ENCODE results near the gene KCNK13.
A peak's percentile ranks its signal among the peaks of the same experiment; 100 is the strongest.

KCNK13 gene

GRCh38 chr14:90049390-90049789 lies 12.4 kb upstream of the KCNK13 start:
- H3K9me3 Mint-ChIP-seq, result no peaks in the 10 kb centered on the region
- peaks cover 6% of the 10 kb centered on the region for H3K36me3 Mint-ChIP-seq (ENCODE audit: low read depth)
- no peak overlapping the region for H3K4me3 Mint-ChIP-seq
- no peak overlapping the region for H3K27ac Mint-ChIP-seq
- H3K4me1 Mint-ChIP-seq (ENCODE audit: low read depth), result no peaks in the 10 kb centered on the region
- H3K27me3 Mint-ChIP-seq, result peaks cover 26% of the 10 kb centered on the region
- intact Hi-C loops (cut with micrococcal nuclease), result no loop called here

- intact Hi-C loops (cut with micrococcal nuclease), result no loop called here
- Mint-ChIP-seq H3K27ac (no peak overlapping the region), H3K27me3 (peaks cover 34% of the 10 kb centered on the region), H3K9me3 (no peaks in the 10 kb centered on the region), H3K36me3 (ENCODE audit: low read depth) (no peaks in the 10 kb centered on the region), H3K4me3 (no peak overlapping the region), H3K4me1 (ENCODE audit: low read depth) (no peaks in the 10 kb centered on the region)
These were observed 11.5 kb upstream of the KCNK13 start for GRCh38 chr14:90050271-90050670.

GRCh38 chr14:90053044-90053443 lies 8.8 kb upstream of the KCNK13 start:
- H3K9me3 Mint-ChIP-seq, result no peaks in the 10 kb centered on the region
- H3K4me1 Mint-ChIP-seq (ENCODE audit: low read depth), result peaks cover 6% of the 10 kb centered on the region
- peaks cover 52% of the 10 kb centered on the region for H3K27me3 Mint-ChIP-seq
- H3K27ac Mint-ChIP-seq, result no peak overlapping the region
- no peak overlapping the region for H3K4me3 Mint-ChIP-seq
- H3K36me3 Mint-ChIP-seq (ENCODE audit: low read depth), result no peaks in the 10 kb centered on the region
- intact Hi-C loops (cut with micrococcal nuclease), result no loop called here

- Mint-ChIP-seq H3K27ac (no peak overlapping the region), H3K4me3 (no peak overlapping the region), H3K27me3 (peaks cover 64% of the 10 kb centered on the region), H3K9me3 (no peaks in the 10 kb centered on the region), H3K36me3 (ENCODE audit: low read depth) (no peaks in the 10 kb centered on the region), H3K4me1 (ENCODE audit: low read depth) (peaks cover 18% of the 10 kb centered on the region)
- intact Hi-C loops (cut with micrococcal nuclease), result no loop called here
These were observed 7.0 kb upstream of the KCNK13 start for GRCh38 chr14:90054803-90055202.

GRCh38 chr14:90056826-90057225 lies 5.0 kb upstream of the KCNK13 start:
- H3K36me3 Mint-ChIP-seq (ENCODE audit: low read depth), result peaks cover 8% of the 10 kb centered on the region
- H3K4me3 Mint-ChIP-seq, result no peak overlapping the region
- peaks cover 66% of the 10 kb centered on the region for H3K27me3 Mint-ChIP-seq
- H3K9me3 Mint-ChIP-seq, result no peaks in the 10 kb centered on the region
- H3K4me1 Mint-ChIP-seq (ENCODE audit: low read depth), result peaks cover 22% of the 10 kb centered on the region
- H3K27ac Mint-ChIP-seq, result no peak overlapping the region
- intact Hi-C loops (cut with micrococcal nuclease), result no loop called here

- peaks cover 40% of the 10 kb centered on the region for H3K4me1 Mint-ChIP-seq (ENCODE audit: low read depth)
- intact Hi-C loops (cut with micrococcal nuclease), result no loop called here
- no peak overlapping the region for H3K4me3 Mint-ChIP-seq
These were observed 2.8 kb upstream of the KCNK13 start for GRCh38 chr14:90058876-90059458.

GRCh38 chr14:90060312-90060964 lies 1.4 kb upstream of the KCNK13 start:
- no peaks in the 10 kb centered on the region for H3K9me3 Mint-ChIP-seq
- intact Hi-C loops (cut with micrococcal nuclease), result loop anchor here (5.0 kb wide), 3 partner anchors 37 to 177 kb away; no protein-coding TSS in a partner anchor
- H3K27ac Mint-ChIP-seq, result no peak overlapping the region
- H3K4me3 Mint-ChIP-seq, result peak overlapping the region; percentile 76
- peaks cover 39% of the 10 kb centered on the region for H3K27me3 Mint-ChIP-seq
- H3K36me3 Mint-ChIP-seq (ENCODE audit: low read depth), result peaks cover 32% of the 10 kb centered on the region
- H3K4me1 Mint-ChIP-seq (ENCODE audit: low read depth), result peaks cover 54% of the 10 kb centered on the region

More at GRCh38 chr14:90058876-90059458, 2.8 kb upstream of the KCNK13 start:
- peaks cover 26% of the 10 kb centered on the region for H3K36me3 Mint-ChIP-seq (ENCODE audit: low read depth)
- H3K9me3 Mint-ChIP-seq, result no peaks in the 10 kb centered on the region
- no peak overlapping the region for H3K27ac Mint-ChIP-seq
- H3K27me3 Mint-ChIP-seq, result peaks cover 52% of the 10 kb centered on the region

- Mint-ChIP-seq H3K27ac (peak overlapping the region; percentile 86), H3K4me1 (ENCODE audit: low read depth) (peaks cover 57% of the 10 kb centered on the region), H3K36me3 (ENCODE audit: low read depth) (peaks cover 32% of the 10 kb centered on the region), H3K9me3 (no peaks in the 10 kb centered on the region), H3K4me3 (peak overlapping the region; percentile 76), H3K27me3 (peaks cover 36% of the 10 kb centered on the region)
- intact Hi-C loops (cut with micrococcal nuclease), result loop anchor here (5.0 kb wide), 3 partner anchors 36 to 176 kb away; no protein-coding TSS in a partner anchor
These were observed 669 bp upstream of the KCNK13 start for GRCh38 chr14:90060965-90061684.

- peak overlapping the region; percentile 92 for H3K4me3 Mint-ChIP-seq
- intact Hi-C loops (cut with micrococcal nuclease), result loop anchor here (5.0 kb wide), 3 partner anchors 35 to 175 kb away; no protein-coding TSS in a partner anchor
- H3K27me3 Mint-ChIP-seq, result peaks cover 31% of the 10 kb centered on the region
- H3K4me1 Mint-ChIP-seq (ENCODE audit: low read depth), result peaks cover 55% of the 10 kb centered on the region
- H3K27ac Mint-ChIP-seq, result peak overlapping the region; percentile 86
- no peaks in the 10 kb centered on the region for H3K9me3 Mint-ChIP-seq
- peaks cover 36% of the 10 kb centered on the region for H3K36me3 Mint-ChIP-seq (ENCODE audit: low read depth)
These were observed 467 bp downstream of the KCNK13 start for GRCh38 chr14:90062127-90062794.

- H3K4me1 Mint-ChIP-seq (ENCODE audit: low read depth), result peaks cover 62% of the 10 kb centered on the region
- H3K27ac Mint-ChIP-seq, result peak overlapping the region; percentile 86
- no peaks in the 10 kb centered on the region for H3K9me3 Mint-ChIP-seq
- intact Hi-C loops (cut with micrococcal nuclease), result loop anchor here (5.0 kb wide), 3 partner anchors 34 to 174 kb away; no protein-coding TSS in a partner anchor
- peak overlapping the region; percentile 92 for H3K4me3 Mint-ChIP-seq
- peaks cover 24% of the 10 kb centered on the region for H3K27me3 Mint-ChIP-seq
- peaks cover 43% of the 10 kb centered on the region for H3K36me3 Mint-ChIP-seq (ENCODE audit: low read depth)
These were observed 1.2 kb downstream of the KCNK13 start for GRCh38 chr14:90062822-90063539.

GRCh38 chr14:90072350-90072749 lies 10.6 kb downstream of the KCNK13 start:
- intact Hi-C loops (cut with micrococcal nuclease), result no loop called here
- Mint-ChIP-seq H3K27ac (no peak overlapping the region), H3K27me3 (peaks cover 23% of the 10 kb centered on the region), H3K4me3 (no peak overlapping the region), H3K36me3 (ENCODE audit: low read depth) (peaks cover 29% of the 10 kb centered on the region), H3K4me1 (ENCODE audit: low read depth) (peaks cover 39% of the 10 kb centered on the region), H3K9me3 (no peaks in the 10 kb centered on the region)

GRCh38 chr14:90079576-90079975 lies 17.8 kb downstream of the KCNK13 start:
- Mint-ChIP-seq H3K27ac (no peak overlapping the region), H3K4me3 (no peak overlapping the region), H3K27me3 (peaks cover 13% of the 10 kb centered on the region), H3K9me3 (peaks cover 6% of the 10 kb centered on the region), H3K36me3 (ENCODE audit: low read depth) (peaks cover 20% of the 10 kb centered on the region), H3K4me1 (ENCODE audit: low read depth) (peaks cover 49% of the 10 kb centered on the region)
- intact Hi-C loops (cut with micrococcal nuclease), result no loop called here

GRCh38 chr14:90087433-90087832 lies 25.6 kb downstream of the KCNK13 start:
- intact Hi-C loops (cut with micrococcal nuclease), result no loop called here
- no peaks in the 10 kb centered on the region for H3K27me3 Mint-ChIP-seq
- peaks cover 43% of the 10 kb centered on the region for H3K4me1 Mint-ChIP-seq (ENCODE audit: low read depth)
- H3K27ac Mint-ChIP-seq, result peak overlapping the region; percentile 50
- H3K9me3 Mint-ChIP-seq, result peaks cover 5% of the 10 kb centered on the region
- H3K36me3 Mint-ChIP-seq (ENCODE audit: low read depth), result peaks cover 17% of the 10 kb centered on the region
- H3K4me3 Mint-ChIP-seq, result no peak overlapping the region

Data from dendritic cell treated with granulocyte-macrophage colony-stimulating factor and Interleukin-4, amounts not matched to agents 40 ng/mL and 50 ng/mL, for 4 days (primary cell).